GM12878 (cell line): ENCODE measurements around the gene MYADM. TPM values are rescaled to one million over a fixed set of nuclear protein-coding genes. Genes with fewer than 3 reads are reported as not detected.
"Not testable (repeated sequence)": the region's sequence is repeated elsewhere in the genome, so short reads cannot be mapped to it uniquely, and the experiment has no call there.

Experiments
- ATAC-seq: fragments of 200-7000 bp; cut with Tn5 transposase; 3 replicates; pipeline ENCODE4 v1.9.1; 2020; ENCODE audit warnings: mild to moderate bottlenecking, moderate library complexity
- BruUV-seq: library from RNA; stranded (reverse); fragments of 400-500 nt; replicated peaks from 2 replicates; lab custom pipeline; 2021; lab: Mats Ljungman, UMichigan
- CTCF ChIA-PET: fragments of 300-600 bp; sonication (Branson Sonifier 250); formaldehyde crosslinking; extraction: SDS; loops from one replicate; lab custom pipeline; 2021; ENCODE audit warnings: inconsistent platforms; lab: Yijun Ruan, JAX
- POLR2A ChIA-PET: fragments of 350-600 bp; formaldehyde crosslinking; extraction: SDS; loops from one replicate; lab custom pipeline; 2021; ENCODE audit warnings: inconsistent platforms; lab: Charles Lee
- RAD21 ChIA-PET: fragments of 300-600 bp; sonication (Branson Sonifier 250); formaldehyde crosslinking; loops from one replicate; lab custom pipeline; 2023; ENCODE audit warnings: antibody characterized with exemption; ENCODE audit not compliant: unreplicated experiment; lab: Charles Lee
- SMC1A ChIA-PET: fragments of 300-600 bp; sonication (Branson Sonifier 250); formaldehyde crosslinking; loops from one replicate; lab custom pipeline; 2023; ENCODE audit not compliant: unreplicated experiment, uncharacterized antibody; lab: Charles Lee
- DNase-seq: peaks from one replicate; pipeline ENCODE4 v3.0.0-alpha.2; 2011; ENCODE audit warnings: low read depth, low spot score
- FAIRE-seq: peaks from 3 replicates; lab custom pipeline; 2011; peaks lifted over from hg19 to GRCh38; lab: Jason Lieb, UNC
- H2AFZ ChIP-seq: 2 replicates; pipeline ENCODE4 v1.6.0; 2011; ENCODE audit warnings: low read depth, low read length, control low read depth; ENCODE audit not compliant: control insufficient read depth
- H3K27ac ChIP-seq: 2 replicates; pipeline ENCODE4 v1.5.1; 2011; ENCODE audit warnings: control low read depth; ENCODE audit not compliant: control insufficient read depth, insufficient read depth
- H3K27me3 ChIP-seq, 2 experiments: replicated peaks in 1 of 2; 2 replicates each; pipeline versions ENCODE4 v1.6.0 to v1.6.1; 2011; ENCODE audit warnings: low read length in 1 of 2; ENCODE audit not compliant: control insufficient read depth in 2 of 2, insufficient read depth in 2 of 2
- H3K36me3 ChIP-seq, 2 experiments: 2 replicates each; pipeline ENCODE4 v1.5.1; 2011; ENCODE audit warnings: low read length in 1 of 2; ENCODE audit not compliant: control insufficient read depth in 2 of 2, insufficient read depth in 2 of 2
- H3K4me1 ChIP-seq: 2 replicates; pipeline ENCODE4 v1.6.1; 2011; ENCODE audit warnings: mild to moderate bottlenecking, low read length, moderate library complexity, mixed read lengths; ENCODE audit not compliant: control insufficient read depth, insufficient read depth
- H3K4me2 ChIP-seq: 2 replicates; pipeline ENCODE4 v1.6.0; 2011; ENCODE audit warnings: control low read depth; ENCODE audit not compliant: control insufficient read depth, insufficient read depth
- H3K4me3 ChIP-seq: fragments of 200-600 bp; sonication (generic); 2 replicates; pipeline ENCODE4 v1.5.1; 2016
- H3K79me2 ChIP-seq: 2 replicates; pipeline ENCODE4 v1.6.0; 2011; ENCODE audit warnings: low read length; ENCODE audit not compliant: control insufficient read depth, insufficient read depth
- H3K9ac ChIP-seq: 2 replicates; pipeline ENCODE4 v1.8.0; 2011; ENCODE audit warnings: low read length, control low read depth, mixed read lengths; ENCODE audit not compliant: control insufficient read depth, insufficient read depth
- H3K9me3 ChIP-seq: replicated peaks from 3 replicates; pipeline ENCODE4 v1.5.1; 2011; ENCODE audit warnings: mild to moderate bottlenecking, low read length; ENCODE audit not compliant: control insufficient read depth, insufficient read depth
- H4K20me1 ChIP-seq: 2 replicates; pipeline ENCODE4 v1.6.0; 2011; ENCODE audit not compliant: control insufficient read depth, insufficient read depth
- SREBF1 ChIP-seq: IDR thresholded peaks from 2 replicates; pipeline ENCODE4 v1.6.1; 2012; ENCODE audit warnings: mild to moderate bottlenecking, low read length
- whole genome bisulfite sequencing: methylation state at CpG from one replicate; pipeline ENCODE4 v1.1.6; 2016; ENCODE audit warnings: low lambda C conversion rate; ENCODE audit not compliant: insufficient replicate concordance, insufficient coverage; ENCODE audit errors: missing lambda C conversion rate; 5-methylcytosine and 5-hydroxymethylcytosine counted together
- in situ Hi-C: fragments of 300-500 bp; cut with MboI; formaldehyde crosslinking; loops from 9 replicates; pipeline ENCODE4 v1.14.3; 2018; ENCODE audit warnings: mixed read lengths
- intact Hi-C: fragments of 100-400 bp; cut with micrococcal nuclease; formaldehyde crosslinking; loops from one replicate; pipeline ENCODE4 v1.14.2; 2022; ENCODE audit not compliant: unreplicated experiment
- polyA plus RNA-seq, 11 experiments: library from polyadenylated mRNA; depleted of rRNA in 4 of 11; unstranded in 6 of 11; stranded (reverse) in 5 of 11; fragments of >200 nt; fragmentation: Nextera tagmentation in 4 of 11; fragmentation: Illumina TruSeq in 1 of 11; extraction: Ambion mirVana in 4 of 11; extraction: Trizol in 1 of 11; gene quantifications; 1 replicate in 1 of 11; 2 replicates in 10 of 11; pipeline versions ENCODE4 v1.2.1 to v1.2.3, GENCODE V29; 2011 to 2016; ENCODE audit warnings: inconsistent platforms in 2 of 11, missing spikeins in 2 of 11, low read depth in 1 of 11
- total RNA-seq, 4 experiments: library from RNA; depleted of rRNA in 3 of 4; stranded (reverse); fragments of >200 nt in 3 of 4; fragmentation: Illumina TruSeq in 1 of 4; extraction: Trizol in 1 of 4; gene quantifications; 2 replicates each; pipeline versions ENCODE4 v1.2.1 to v1.2.3, GENCODE V29; 2013 to 2021

MYADM gene
- total and polyA plus RNA-seq, 10 of the 15 experiments (the other 5 are each of a cell fraction or from before 2014, with no cell fraction given), result 0.04 to 0.46 (median 0.10) TPM

DNA sequence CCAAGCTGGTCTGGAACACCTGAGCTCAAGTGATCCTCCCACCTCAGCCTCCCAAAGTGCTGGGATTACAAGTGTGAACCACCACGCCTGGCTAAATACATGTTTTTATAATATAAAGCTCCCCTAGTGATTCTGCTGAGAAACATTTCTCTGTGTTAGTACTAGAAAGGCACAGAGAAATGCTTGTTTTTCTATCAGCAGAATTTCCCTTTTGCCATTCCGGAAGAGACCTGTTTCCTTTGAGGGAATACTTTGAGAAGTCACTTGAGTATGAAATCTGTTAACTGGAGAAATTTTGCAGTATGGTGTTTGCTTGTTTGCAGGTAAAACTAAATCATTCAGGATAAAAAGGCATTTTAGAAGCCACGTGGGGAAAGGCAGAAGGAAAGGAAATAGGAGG is 39.2 kb upstream of the MYADM start:
- Histone ChIP-seq H3K79me2 (no peaks in the 10 kb centered on the region), H3K27me3 (no peaks in the 10 kb centered on the region), H3K36me3 (no peaks in the 10 kb centered on the region), H3K4me1 (no peaks in the 10 kb centered on the region)
- no peak for DNase-seq
- TF ChIP-seq SREBF1, result no peak
- TF ChIP-seq, all 136 proteins: peak for 0
- FAIRE-seq (no peak), ATAC-seq (no peak)
- SMC1A ChIA-PET, result no interaction called here
- Histone ChIP-seq H3K9ac (no peak overlapping the region), H2AFZ (no peak overlapping the region), H3K9me3 (no peaks in the 10 kb centered on the region), H3K4me3 (no peak overlapping the region), H3K27ac (no peak overlapping the region), H4K20me1 (no peaks in the 10 kb centered on the region), H3K4me2 (no peak overlapping the region)
- CTCF ChIA-PET, result interaction anchor here (0.7 kb wide), 1 partner anchor 32 kb away, joined by 3 read pairs; no protein-coding TSS in a partner anchor
- 0% methylated on average over 3 of the region's 3 CpGs for WGBS
- BruUV-seq, result no TSS peak
- in situ Hi-C loops, result no loop called here
- RAD21 ChIA-PET, result no interaction called here
- intact Hi-C loops, result no loop called here
- POLR2A ChIA-PET, result no interaction called here

DNA sequence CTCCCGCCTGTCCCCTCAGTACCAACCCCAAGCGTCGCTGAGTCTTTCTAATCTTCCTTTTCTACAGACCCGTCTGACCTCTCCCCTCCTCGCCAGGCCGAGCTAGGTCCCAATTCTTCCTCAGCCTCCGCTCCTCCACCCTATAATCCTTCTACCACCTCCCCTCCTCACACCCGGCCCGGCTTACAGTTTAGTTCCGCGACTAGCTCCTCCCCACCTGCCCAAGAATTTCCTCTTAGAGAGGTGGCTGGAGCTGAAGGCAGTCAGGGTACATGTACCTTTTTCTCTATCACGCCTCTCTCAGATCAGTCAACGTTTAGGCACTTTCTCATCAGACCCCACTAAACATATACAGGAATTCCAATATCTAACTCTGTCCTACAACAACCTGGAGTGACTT is 34.8 kb upstream of the MYADM start:
- WGBS, result 13% methylated on average over 6 of the region's 13 CpGs
- H3K4me3 ChIP-seq, CTCF ChIA-PET, in situ Hi-C loops, H3K9ac ChIP-seq, BruUV-seq, H3K36me3 ChIP-seq, H2AFZ ChIP-seq, H3K79me2 ChIP-seq, DNase-seq, H3K27me3 ChIP-seq, ATAC-seq, H4K20me1 ChIP-seq, H3K4me2 ChIP-seq, FAIRE-seq, intact Hi-C loops, RAD21 ChIA-PET, POLR2A ChIA-PET, SMC1A ChIA-PET, H3K27ac ChIP-seq, H3K4me1 ChIP-seq, H3K9me3 ChIP-seq: not testable (repeated sequence)

DNA sequence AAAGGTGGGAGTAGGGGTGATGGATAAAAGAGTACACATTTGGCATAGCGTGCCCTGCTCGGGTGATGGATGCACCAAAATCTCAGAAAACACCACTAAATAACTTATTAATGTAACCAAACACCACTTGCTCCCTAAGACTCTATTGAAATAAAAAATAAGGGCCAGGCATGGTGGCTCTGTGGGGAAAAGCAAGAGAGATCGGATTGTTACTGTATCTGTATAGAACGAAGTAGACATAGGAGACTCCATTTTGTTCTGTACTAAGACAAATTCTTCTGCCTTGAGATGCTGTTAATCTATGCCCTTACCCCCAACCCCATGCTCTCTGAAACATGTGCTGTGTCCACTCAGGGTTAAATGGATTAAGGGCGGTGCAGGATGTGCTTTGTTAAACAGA is 29.2 kb upstream of the MYADM start:
- H3K4me2 ChIP-seq, CTCF ChIA-PET, H3K4me3 ChIP-seq, H3K4me1 ChIP-seq, POLR2A ChIA-PET, SMC1A ChIA-PET, in situ Hi-C loops, H3K36me3 ChIP-seq, FAIRE-seq, H2AFZ ChIP-seq, H3K27ac ChIP-seq, H3K9me3 ChIP-seq, H3K9ac ChIP-seq, H3K79me2 ChIP-seq, RAD21 ChIA-PET, BruUV-seq, intact Hi-C loops, DNase-seq, H4K20me1 ChIP-seq, H3K27me3 ChIP-seq, ATAC-seq: not testable (repeated sequence)
- 66% methylated on average over 5 of the region's 5 CpGs for WGBS

DNA sequence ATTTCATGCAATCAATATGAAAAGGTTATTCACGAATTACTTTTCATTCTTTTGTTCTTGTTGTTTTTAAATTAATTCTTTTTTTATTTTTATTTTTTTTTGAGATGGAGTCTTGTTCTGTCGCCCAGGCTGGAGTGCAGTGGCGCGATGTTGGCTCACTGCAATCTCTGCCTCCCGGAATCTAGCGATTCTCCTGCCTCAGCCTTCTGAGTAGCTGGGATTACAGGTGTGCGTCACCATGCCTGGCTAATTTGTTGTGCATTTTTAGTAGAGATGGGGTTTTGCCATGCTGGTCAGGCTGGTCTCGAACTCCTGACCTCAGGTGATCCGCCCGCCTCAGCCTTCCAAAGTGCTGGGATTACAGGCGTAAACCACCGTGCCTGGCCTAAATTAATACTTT is 27.4 kb upstream of the MYADM start:
- intact Hi-C loops, POLR2A ChIA-PET, CTCF ChIA-PET, ATAC-seq, H3K79me2 ChIP-seq, SMC1A ChIA-PET, H2AFZ ChIP-seq, H3K9me3 ChIP-seq, H3K36me3 ChIP-seq, H3K27me3 ChIP-seq, H3K4me3 ChIP-seq, FAIRE-seq, DNase-seq, in situ Hi-C loops, BruUV-seq, H3K4me2 ChIP-seq, H4K20me1 ChIP-seq, H3K27ac ChIP-seq, H3K9ac ChIP-seq, RAD21 ChIA-PET, H3K4me1 ChIP-seq: not testable (repeated sequence)
- WGBS, result 58% methylated on average over 12 of the region's 12 CpGs
